SU-DHL-6 (cell line): Measurements from ENCODE around the gene CERKL.

Source experiments
- CTCF ChIP-seq: fragments of 200-600 bp; sonication (generic); IDR thresholded peaks from one replicate; pipeline ENCODE4 v1.5.1; 2017; ENCODE audit warnings: antibody characterized with exemption, mild to moderate bottlenecking, low read length, moderate library complexity; ENCODE audit not compliant: insufficient read depth, poor library complexity, severe bottlenecking
- EZH2phosphoT487 ChIP-seq: fragments of 200-600 bp; sonication (generic), shearing (Covaris generic); conservative IDR thresholded peaks from 2 replicates; pipeline ENCODE4 v1.6.1; 2018; ENCODE audit warnings: mild to moderate bottlenecking, antibody characterized with exemption, low read length, moderate library complexity, mixed read lengths

GRCh38 chr2:181690860-181691259 is 34.0 kb upstream of the CERKL start:
- TF ChIP-seq CTCF (no peak), EZH2phosphoT487 (no peak)
